A673 (cell line): ENCODE results near the gene MDH1.
"Not testable (repeated sequence)": the region's sequence is repeated elsewhere in the genome, so short reads cannot be mapped to it uniquely, and the experiment has no call there.

Experiments
- CTCF ChIP-seq: fragments of 300-800, 200-600 bp; sonication (generic); conservative IDR thresholded peaks from 2 replicates; pipeline ENCODE4 v1.5.1; 2017; ENCODE audit warnings: low read depth, mild to moderate bottlenecking, antibody characterized with exemption, low read length, moderate library complexity, mixed read lengths
- EZH2 ChIP-seq: fragments of 200-600 bp; sonication (generic); IDR thresholded peaks from 2 replicates; pipeline ENCODE4 v1.6.1; 2017; ENCODE audit warnings: borderline replicate concordance, low read depth, mild to moderate bottlenecking, mixed read lengths, antibody characterized with exemption, low read length; ENCODE audit not compliant: poor library complexity, severe bottlenecking

GRCh38 chr2:63557819-63558218, 30.9 kb upstream of the MDH1 start:
- TF ChIP-seq EZH2, CTCF: not testable (repeated sequence)
